Fibroblast of the conjunctiva (primary cell): Measurements from ENCODE around the gene PYCARD.
"Not testable (repeated sequence)": the region's sequence is repeated elsewhere in the genome, so short reads cannot be mapped to it uniquely, and the experiment has no call there.

Source experiments
- DNase-seq: peaks from one replicate; pipeline ENCODE4 v3.0.0-alpha.2; 2010; ENCODE audit warnings: low read depth

The PYCARD gene

GRCh38 chr16:31215287-31216162, 13.0 kb upstream of the PYCARD start:
- DNase-seq: no peak

- no peak for DNase-seq
Measured at GRCh38 chr16:31214708-31215286, 12.2 kb upstream of the PYCARD start.

DNA sequence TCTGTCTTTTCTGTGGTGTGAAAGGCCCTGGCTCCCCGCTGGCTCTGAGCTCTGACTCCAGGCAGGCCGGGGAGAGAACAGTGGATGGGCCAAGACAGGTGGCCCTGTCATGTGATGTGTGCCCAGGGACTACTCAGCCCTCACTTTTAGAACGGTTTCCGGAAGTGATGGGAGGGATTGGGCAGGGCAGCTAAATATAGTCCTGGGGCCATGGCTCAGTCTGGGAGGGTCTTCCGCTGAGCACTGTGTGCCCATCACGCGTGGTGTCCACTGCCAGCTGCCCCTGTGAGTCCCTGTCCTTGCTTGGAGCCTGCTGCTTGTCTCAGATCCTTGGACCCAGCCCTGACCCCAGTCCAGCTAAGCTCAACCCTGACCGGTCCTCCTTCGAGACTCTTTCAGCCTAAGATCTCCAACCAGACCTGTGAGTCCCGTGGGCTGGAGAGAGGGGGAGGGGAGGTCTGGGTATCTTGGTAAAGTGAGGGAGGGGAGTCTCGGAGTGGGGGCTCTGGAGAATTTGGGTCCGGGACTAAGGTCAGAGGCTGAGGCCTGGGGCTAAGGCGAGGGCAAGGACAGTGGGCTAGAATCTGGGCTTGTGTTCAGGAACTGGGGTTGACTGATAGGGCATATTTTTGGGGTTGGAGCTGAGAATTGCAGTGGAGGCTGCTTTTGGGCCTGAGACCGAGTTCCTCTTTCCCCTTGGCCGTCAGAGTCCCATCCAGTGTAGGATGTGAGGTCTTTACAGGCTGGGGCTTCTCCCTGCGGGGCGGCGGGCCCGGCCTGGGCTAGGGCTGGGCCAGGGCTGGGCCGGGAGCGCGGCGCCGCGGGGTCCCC, 11.5 kb upstream of the PYCARD start, which contains the start of gene TRIM72:
Gene TRIM72 (plus strand): TSS at position 243 of the 831 bp plus-strand sequence. CDS start 620 bp downstream, outside the sequence.
- DNase-seq: no peak

GRCh38 chr16:31213342-31213741, 10.8 kb upstream of the PYCARD start:
- no peak for DNase-seq

GRCh38 chr16:31206776-31207175, 4.2 kb upstream of the PYCARD start:
- no peak for DNase-seq

GRCh38 chr16:31204871-31205666, 2.5 kb upstream of the PYCARD start:
- DNase-seq: no peak

DNA sequence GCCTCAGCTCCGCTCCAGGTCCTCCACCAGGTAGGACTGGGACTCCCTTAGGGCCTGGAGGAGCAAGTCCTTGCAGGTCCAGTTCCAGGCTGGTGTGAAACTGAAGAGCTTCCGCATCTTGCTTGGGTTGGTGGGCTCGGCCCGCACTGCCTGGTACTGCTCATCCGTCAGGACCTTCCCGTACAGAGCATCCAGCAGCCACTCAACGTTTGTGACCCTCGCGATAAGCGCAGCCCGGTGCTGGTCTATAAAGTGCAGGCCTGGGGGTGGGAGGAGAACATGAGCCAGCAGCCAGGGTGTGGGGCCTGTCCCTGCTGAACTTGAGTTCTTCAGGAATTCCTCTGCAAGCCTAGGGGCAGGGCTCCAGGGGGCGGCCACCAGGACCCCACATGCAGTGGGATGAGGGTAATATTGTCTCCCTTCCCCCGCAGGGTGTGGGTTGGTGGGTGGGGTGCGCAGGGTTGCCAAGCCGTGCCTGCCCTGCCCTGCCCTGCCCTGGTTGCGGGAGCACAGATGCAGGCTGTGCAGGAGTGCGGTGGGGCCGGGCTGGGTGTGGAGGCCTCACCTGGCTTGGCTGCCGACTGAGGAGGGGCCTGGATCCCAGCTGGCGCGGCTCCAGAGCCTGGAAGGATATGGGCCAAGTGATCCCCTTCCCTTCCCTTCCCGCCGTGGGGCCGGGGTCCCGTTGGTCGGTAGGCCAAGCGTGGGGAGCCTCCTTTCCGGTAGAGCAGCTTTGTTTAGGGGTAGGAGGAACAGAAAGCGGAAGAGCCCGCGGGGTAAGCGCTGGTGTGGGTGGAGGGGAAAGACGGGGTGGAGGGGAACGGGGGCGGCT, 762 bp downstream of the PYCARD start:
- DNase-seq: no peak

DNA sequence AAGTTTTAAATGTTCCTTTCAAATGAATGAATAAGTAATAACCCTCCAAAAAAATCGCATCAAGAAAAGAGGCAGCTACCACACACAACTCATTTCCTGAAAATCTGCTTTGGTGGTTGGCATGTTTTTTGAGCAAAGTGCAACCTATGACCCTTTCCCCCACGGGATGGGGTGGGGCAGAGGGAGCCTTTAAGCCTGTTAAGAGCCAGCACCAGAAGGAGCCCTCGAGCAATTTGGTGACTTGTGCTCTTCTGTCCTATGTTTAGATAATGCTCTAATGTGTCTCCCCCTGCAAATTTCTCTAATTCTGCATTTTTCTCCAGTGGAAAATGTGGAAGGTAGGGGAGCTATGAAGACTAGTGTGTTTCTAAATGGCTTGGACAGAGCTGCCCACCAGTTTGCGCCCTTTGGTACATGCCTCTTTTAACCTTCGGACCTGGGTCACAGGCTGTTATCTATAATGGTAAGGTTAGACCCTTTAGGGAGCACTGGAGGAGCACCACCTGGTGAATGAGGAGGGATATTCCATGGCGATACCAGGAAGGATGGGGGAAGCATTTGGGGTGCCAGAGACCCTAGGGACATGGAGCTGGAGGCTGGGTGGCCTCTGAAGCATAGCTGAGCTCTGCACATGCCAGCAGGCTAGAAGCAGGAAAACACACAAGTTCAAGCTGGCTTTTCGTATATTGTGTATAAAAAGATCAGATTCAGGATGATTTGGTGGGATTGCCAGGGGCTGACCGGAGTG, 1.6 kb downstream of the PYCARD start:
- DNase-seq: no peak

- not testable (repeated sequence) for DNase-seq
Measured at GRCh38 chr16:31200111-31200510, 2.4 kb downstream of the PYCARD start.

- DNase-seq: no peak
Measured at GRCh38 chr16:31199430-31200041, 3.0 kb downstream of the PYCARD start.

- no peak for DNase-seq
Measured at GRCh38 chr16:31198207-31198882, 4.2 kb downstream of the PYCARD start.

DNA sequence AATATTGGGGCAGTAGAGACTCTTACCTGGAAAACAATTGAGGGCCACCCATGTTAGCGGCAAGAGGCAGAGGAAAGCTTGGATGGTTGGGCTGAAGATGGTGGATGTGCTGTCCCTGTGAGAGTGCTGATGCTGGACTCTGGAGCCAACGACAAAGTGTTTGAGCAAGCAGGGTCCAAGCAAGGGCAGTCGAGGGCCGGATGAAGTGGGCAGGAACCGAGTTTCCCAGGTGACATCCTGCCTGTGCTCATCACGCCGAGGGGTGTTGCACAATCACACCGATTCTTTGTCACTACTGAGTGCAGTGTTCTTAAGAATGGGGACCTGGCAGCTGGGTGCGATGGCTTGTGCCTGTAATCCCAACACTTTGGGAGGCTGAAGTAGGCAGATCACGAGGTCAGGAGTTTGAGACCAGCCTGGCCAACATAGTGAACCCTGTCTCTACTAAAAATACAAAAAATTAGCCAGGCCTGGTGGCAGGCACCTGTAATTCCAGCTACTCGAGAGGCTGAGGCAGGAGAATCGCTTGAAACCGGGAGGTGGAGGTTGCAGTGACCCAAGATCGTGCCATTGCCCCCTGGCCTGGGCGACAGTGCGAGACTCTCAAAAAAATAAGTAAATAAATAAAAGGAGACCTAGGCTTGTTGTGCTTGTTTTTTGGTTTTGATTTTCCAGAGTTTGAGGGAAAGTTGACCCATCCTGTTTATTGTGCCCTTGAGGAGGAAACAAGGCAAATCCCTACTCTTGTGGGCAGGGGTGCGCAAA, 6.1 kb downstream of the PYCARD start:
- no peak for DNase-seq

DNA sequence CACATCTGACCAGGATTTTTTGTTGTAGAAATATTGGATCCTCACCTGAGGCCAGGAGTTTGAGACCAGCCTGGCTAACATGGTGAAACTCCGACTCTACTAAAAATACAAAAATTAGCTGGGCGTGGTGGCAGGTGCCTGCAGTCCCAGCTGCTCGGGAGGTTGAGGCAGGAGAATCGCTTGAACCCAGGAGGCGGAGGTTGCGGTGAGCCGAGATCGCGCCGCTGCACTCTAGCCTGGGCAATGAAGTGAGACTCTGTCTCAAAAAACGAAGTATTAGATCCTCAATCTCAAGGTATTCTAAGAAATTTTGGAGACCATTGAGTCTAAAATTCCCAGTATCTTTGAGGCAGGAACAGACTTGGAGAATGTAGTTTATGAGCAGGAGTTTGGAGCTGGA, 6.7 kb downstream of the PYCARD start:
- DNase-seq: not testable (repeated sequence)

DNA sequence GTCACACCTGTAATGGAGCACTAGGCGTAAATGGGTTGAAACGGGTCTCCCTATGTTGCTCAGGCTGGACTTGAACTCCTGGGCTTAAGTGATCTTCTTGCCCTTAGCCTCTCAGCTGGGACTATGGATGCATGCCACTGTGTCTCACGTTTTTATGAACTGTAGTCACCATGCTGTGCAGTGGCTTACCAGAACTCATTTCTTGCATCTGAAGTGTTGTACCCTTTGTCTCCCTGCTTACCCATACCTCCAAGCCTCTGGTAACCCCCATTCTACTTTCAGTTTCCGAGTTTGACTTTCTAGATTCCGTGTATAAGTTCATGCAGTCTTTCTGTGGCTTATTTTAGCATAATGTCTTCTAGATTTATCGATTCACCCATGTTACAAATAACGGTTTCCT, 7.7 kb downstream of the PYCARD start:
- no peak for DNase-seq

- no peak for DNase-seq
Measured at GRCh38 chr16:31193874-31194273, 8.7 kb downstream of the PYCARD start.

DNA sequence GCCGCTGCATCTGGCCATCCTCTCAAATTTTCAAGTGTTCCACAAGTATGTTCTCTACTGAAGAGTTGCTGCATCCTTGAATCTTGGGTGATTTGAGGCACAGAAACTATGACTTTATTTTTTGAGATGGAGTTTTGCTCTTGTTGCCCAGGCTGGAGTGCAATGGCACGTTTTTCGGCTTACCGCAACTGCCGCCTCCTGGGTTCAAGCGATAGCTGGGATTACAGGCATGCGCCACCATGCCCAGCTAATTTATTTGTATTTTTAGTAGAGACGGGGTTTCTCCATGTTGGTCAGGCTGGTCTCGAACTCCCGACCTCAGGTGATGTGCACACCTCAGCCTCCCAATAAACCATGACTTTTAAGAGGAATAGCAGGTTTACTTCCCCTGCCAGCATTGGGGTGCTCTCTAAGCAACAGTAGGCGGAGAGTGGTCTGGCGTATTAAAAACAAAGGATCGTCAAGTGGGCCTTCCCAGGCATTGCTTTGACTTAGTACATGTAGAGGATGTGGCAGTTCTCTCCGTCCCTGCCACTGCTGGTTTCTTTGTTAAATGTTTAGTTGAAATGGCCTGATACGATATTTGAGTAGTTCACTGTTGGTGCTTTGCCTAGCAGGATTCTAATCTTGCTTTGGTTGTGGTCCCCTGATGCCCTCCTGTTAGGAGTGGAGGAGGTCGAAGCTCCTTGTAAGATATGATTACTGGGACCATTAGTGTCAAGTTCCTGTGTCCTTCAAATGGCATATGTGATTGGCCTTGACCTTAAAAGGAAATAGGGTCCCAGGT, 9.5 kb downstream of the PYCARD start:
- DNase-seq: no peak

- no peak for DNase-seq
Measured at GRCh38 chr16:31191697-31192428, 10.7 kb downstream of the PYCARD start.
